Stimulated activated CD8-positive, alpha-beta memory T cell treated with anti-CD3 and anti-CD28 coated beads, Interleukin-7, amount 100 ng/mL, for 24 hours (primary cell): ENCODE results near the gene TMSB15C.

Source experiments
- DNase-seq: peaks from one replicate; pipeline ENCODE4 v3.0.0-alpha.2; 2020; ENCODE audit warnings: low read depth

TMSB15C gene

DNA sequence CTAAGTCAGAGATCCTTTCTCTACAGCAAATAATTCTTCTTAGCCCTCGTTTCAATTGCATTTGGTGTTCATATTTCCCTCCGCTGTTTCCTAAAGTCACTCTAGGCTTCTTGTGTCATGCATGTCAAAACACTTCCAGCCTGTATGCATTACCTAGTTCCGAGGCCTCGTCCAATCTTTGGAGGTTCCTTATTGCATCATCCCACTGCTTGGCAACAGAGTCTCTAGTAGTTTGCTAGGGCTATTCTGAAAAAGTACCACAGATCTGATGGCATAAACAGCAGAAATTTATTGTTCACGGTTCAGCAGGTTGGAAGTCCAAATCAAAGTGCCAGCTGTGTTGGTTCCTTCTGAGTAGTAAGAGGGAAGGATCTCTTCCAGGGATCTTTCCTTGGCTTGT lies 30.4 kb downstream of the TMSB15C start:
- no peak for DNase-seq

DNA sequence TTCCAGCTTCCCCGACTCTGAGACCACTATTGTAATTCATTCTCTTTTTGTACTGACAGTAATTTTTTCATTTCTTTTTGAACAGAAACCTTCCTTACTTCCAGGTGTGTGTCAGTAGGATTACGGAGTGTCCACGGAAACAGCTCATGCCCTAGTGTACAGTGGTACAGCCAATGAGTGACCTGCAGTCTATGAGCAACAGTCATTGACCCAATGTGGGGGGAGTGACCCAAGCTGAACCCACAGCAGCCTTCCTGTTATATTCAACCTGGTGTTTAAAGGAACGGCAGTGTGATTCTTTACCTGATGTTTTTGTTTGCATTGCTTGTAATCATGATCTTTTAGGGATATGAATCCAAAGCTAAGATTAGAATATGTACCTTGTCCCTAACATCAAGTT lies 35.0 kb downstream of the TMSB15C start:
- DNase-seq: no peak

GRCh38 chrX:104039689-104040505 lies 36.1 kb downstream of the TMSB15C start, which contains the start of gene H2BW2:
TSS of gene H2BW2 (plus strand) at chrX:104039956. CDS start at chrX:104039995, 39 bp downstream.
- no peak for DNase-seq
